Measurements from ENCODE around the gene SENP8. TPM values are rescaled to one million over a fixed set of nuclear protein-coding genes. Genes with fewer than 3 reads are reported as not detected.

The SENP8 gene
- total and polyA plus RNA-seq, 3 donors from 2014 or later, result 8.1 to 22.7 (median 17.6) TPM

GRCh38 chr15:72110355-72110754 lies 7.8 kb upstream of the SENP8 start:
- Histone ChIP-seq H3K4me1 (no peaks in the 10 kb centered on the region), H3K36me3 (ENCODE audit: low read depth, missing control alignments) (no peaks in the 10 kb centered on the region), H3K9me3 (no peaks in the 10 kb centered on the region), H3K4me3 (no peak overlapping the region), H3K27me3 (no peaks in the 10 kb centered on the region), H3K27ac (no peak overlapping the region)
- WGBS, 2 donors, result 97 to 98% methylated on average over 3 of the region's 3 CpGs
- TF ChIP-seq CTCF (IDR thresholded peaks at IDR 0.05), result no peak
- no peak for TF ChIP-seq POLR2A (IDR thresholded peaks at IDR 0.05)
- no peak for DNase-seq
- intact Hi-C loops (cut with DNase I; ENCODE audit: low total_unique reads), result no loop called here

- H3K9me3 ChIP-seq, result no peaks in the 10 kb centered on the region
- no peaks in the 10 kb centered on the region for H3K4me1 ChIP-seq
- H3K36me3 ChIP-seq (ENCODE audit: low read depth, missing control alignments), result no peaks in the 10 kb centered on the region
- no peak for TF ChIP-seq CTCF (IDR thresholded peaks at IDR 0.05)
- no peak for TF ChIP-seq POLR2A (IDR thresholded peaks at IDR 0.05)
- no peak for DNase-seq
- intact Hi-C loops (cut with DNase I; ENCODE audit: low total_unique reads), result no loop called here
- H3K4me3 ChIP-seq, result no peak overlapping the region
- H3K27me3 ChIP-seq, result no peaks in the 10 kb centered on the region
- H3K27ac ChIP-seq, result no peak overlapping the region
- 64 to 69% methylated on average over 2 of the region's 2 CpGs for WGBS, 2 donors
Observed at GRCh38 chr15:72112116-72112515, 6.1 kb upstream of the SENP8 start.

- Histone ChIP-seq H3K36me3 (ENCODE audit: low read depth, missing control alignments) (no peaks in the 10 kb centered on the region), H3K9me3 (no peaks in the 10 kb centered on the region), H3K4me3 (no peak overlapping the region), H3K27ac (no peak overlapping the region), H3K4me1 (no peaks in the 10 kb centered on the region), H3K27me3 (no peaks in the 10 kb centered on the region)
- TF ChIP-seq POLR2A (IDR thresholded peaks at IDR 0.05) (no peak), CTCF (IDR thresholded peaks at IDR 0.05) (no peak)
- intact Hi-C loops (cut with DNase I; ENCODE audit: low total_unique reads), result no loop called here
- no peak for DNase-seq
Observed at GRCh38 chr15:72112805-72113204, 5.4 kb upstream of the SENP8 start.

- no peaks in the 10 kb centered on the region for H3K27me3 ChIP-seq
- no peak for DNase-seq
- no peaks in the 10 kb centered on the region for H3K9me3 ChIP-seq
- TF ChIP-seq POLR2A (IDR thresholded peaks at IDR 0.05) (no peak), CTCF (IDR thresholded peaks at IDR 0.05) (no peak)
- no peaks in the 10 kb centered on the region for H3K36me3 ChIP-seq (ENCODE audit: low read depth, missing control alignments)
- WGBS, 2 donors, result 71 to 79% methylated on average over 4 of the region's 4 CpGs
- no peak overlapping the region for H3K27ac ChIP-seq
- no peaks in the 10 kb centered on the region for H3K4me1 ChIP-seq
- intact Hi-C loops (cut with DNase I; ENCODE audit: low total_unique reads), result no loop called here
- no peak overlapping the region for H3K4me3 ChIP-seq
Observed at GRCh38 chr15:72113347-72114031, 4.7 kb upstream of the SENP8 start.

All from testis (tissue), 3 donors.